BLaER1 treated with 17β-estradiol and CSF1 and Interleukin-3, amounts not matched to agents 10 nM and 100 nM (cell line): ENCODE data around the gene TRIM28.
A peak's percentile ranks its signal among the peaks of the same experiment; 100 is the strongest.

Experiments
- H3K27ac ChIP-seq, 11 experiments: shearing (Covaris generic); formaldehyde crosslinking; 2 replicates each; pipeline ENCODE4 v1.8.1; 2022
- H3K27me3 ChIP-seq, 11 experiments: shearing (Covaris generic); formaldehyde crosslinking; 2 replicates each; pipeline ENCODE4 v1.8.1; 2022
- H3K36me3 ChIP-seq, 11 experiments: shearing (Covaris generic); formaldehyde crosslinking; 2 replicates each; pipeline ENCODE4 v1.8.1; 2022
- H3K4me1 ChIP-seq, 10 experiments: shearing (Covaris generic); formaldehyde crosslinking; 2 replicates each; pipeline ENCODE4 v1.8.1; 2022
- H3K4me2 ChIP-seq, 11 experiments: shearing (Covaris generic); formaldehyde crosslinking; 2 replicates each; pipeline ENCODE4 v1.8.1; 2022
- H3K4me3 ChIP-seq, 10 experiments: shearing (Covaris generic); formaldehyde crosslinking; 2 replicates each; pipeline ENCODE4 v1.8.1; 2022
- H3K9ac ChIP-seq, 11 experiments: shearing (Covaris generic); formaldehyde crosslinking; 2 replicates each; pipeline ENCODE4 v1.8.1; 2022
- H3K9me3 ChIP-seq, 11 experiments: shearing (Covaris generic); formaldehyde crosslinking; replicated peaks in 1 of 11; 2 replicates each; pipeline ENCODE4 v1.8.1; 2022
- H4K20me1 ChIP-seq, 11 experiments: shearing (Covaris generic); formaldehyde crosslinking; 2 replicates each; pipeline ENCODE4 v1.8.1; 2022
- Cebpa-rat ChIP-seq, 11 experiments: shearing (Covaris generic); IDR thresholded peaks; 2 replicates each; pipeline ENCODE4 v1.8.1; 2022

TRIM28 gene

DNA sequence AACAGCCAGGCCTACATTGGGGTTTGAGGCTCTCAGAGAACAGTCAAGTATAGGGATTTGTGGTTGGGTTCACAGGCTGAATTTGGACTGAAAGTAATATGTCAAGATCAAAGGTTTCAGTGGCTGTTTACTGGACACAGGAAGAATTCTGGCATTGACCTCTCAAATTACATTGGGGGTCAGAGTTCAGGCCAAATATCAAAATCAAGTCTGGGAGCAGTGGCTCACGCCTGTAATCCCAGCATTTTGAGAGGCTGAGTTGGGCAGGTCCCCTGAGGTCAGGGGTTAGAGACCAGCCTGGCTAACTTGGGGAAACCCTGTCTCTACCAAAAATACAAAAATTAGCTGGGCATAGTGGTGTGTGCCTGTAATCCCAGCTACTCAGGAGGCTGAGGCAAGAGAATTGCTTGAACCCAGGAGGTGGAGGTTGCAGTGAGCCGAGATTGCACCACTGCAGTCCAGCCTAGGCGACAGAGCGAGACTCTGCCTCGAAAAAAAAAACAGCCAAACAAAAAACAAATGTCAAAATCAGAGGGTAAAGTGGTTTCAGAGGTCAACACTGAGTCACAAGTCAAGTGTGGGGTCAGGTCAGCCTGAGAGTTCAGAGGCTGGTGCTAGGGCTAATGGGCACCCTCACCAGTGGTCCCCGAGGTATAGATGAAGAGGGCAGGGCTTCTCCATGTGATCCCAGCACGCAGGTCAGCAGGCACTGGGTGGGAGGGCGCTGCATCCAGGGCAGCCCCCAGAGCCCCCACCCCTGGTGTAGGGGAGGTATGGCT is 33.6 kb upstream of the TRIM28 start:
- H3K27ac ChIP-seq, result peak overlapping the region in 6 of 11 experiments; percentile 10 to 57 (median 37); a peak in 6 of 22 replicates

DNA sequence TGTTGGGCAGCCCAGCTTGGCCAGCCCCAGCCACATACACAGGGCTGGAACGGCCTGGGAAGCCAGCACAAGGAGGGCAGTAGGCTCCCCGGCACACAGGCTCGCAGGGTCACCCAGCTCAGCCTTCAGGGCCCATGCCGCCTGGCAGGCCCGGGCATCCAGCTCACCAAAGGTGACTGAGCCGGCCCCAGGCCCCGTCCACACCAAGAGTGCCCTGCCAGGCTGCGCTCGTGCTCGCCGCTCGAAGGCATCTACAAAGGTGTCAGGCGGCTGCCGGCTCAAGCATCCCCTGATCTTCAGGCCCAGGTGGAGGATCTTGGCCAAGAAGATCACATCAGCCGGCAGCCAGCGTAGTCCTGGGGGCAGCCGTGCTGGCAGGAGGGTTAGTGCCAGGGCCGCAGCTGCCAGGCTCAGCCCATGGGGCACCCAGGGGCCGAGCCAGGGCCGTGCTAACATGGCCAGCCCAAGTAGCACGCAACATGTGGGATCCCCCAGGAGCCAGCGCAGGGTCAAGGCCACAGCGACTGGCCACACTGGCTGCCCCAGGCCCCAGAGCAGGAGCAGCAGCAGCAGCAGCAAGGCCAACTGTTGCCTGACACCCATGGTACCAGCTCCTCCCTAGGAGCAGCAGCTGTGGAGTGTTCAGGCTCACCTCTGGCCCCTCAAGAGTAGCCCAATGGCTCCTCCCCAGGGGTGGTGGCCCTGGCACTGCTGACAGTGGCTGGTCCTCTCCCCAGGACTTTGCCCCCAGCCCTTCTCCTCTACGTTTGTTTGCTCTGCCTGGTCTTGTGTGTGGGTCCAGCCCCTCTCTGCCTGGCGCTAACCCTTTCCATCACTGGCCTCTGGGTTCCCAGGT is 32.3 kb upstream of the TRIM28 start, which contains the start of gene SLC27A5:
SLC27A5 (minus strand) TSS at position 640 of the 856 bp plus-strand sequence; CDS start at position 603, 37 bp downstream.
- Histone ChIP-seq H3K4me2 (peak within 1 kb of the TSS in 3 of 11 experiments; percentile 4 to 78 (median 7); a peak in 3 of 22 replicates), H3K9ac (peak within 1 kb of the TSS in 4 of 11 experiments; percentile 10 to 71 (median 38); a peak in 5 of 22 replicates), H3K4me1 (peaks cover 29 to 52% (median 46%) of the 10 kb centered on the region in 10 experiments), H3K4me3 (no peak within 1 kb of the TSS), H3K9me3 (peaks cover 22 to 29% (median 23%) of the 10 kb centered on the region in 11 experiments), H3K27me3 (no peaks in the 10 kb centered on the region), H3K36me3 (peaks cover 9 to 32% (median 15%) of the 10 kb centered on the region in 11 experiments), H3K27ac (peak within 1 kb of the TSS in 3 of 11 experiments; percentile 30 to 75 (median 74); a peak in 2 of 22 replicates), H4K20me1 (peaks cover 0 to 27% (median 11%) of the 10 kb centered on the region in 11 experiments; a peak in 13 of 22 replicates)
- no peak for TF ChIP-seq Cebpa-rat (IDR thresholded peaks at IDR 0.05)

More for the DNA sequence above, 33.6 kb upstream of the TRIM28 start:
- Histone ChIP-seq H3K36me3 (peaks cover 0 to 19% (median 2%) of the 10 kb centered on the region in 11 experiments; a peak in 11 of 22 replicates), H3K4me3 (no peak overlapping the region), H4K20me1 (peaks cover 0 to 16% (median under 1%) of the 10 kb centered on the region in 11 experiments; a peak in 12 of 22 replicates), H3K27me3 (no peaks in the 10 kb centered on the region), H3K4me2 (peak overlapping the region in 9 of 11 experiments; percentile 8 to 78 (median 57); a peak in 16 of 22 replicates), H3K9ac (peak overlapping the region in 3 of 11 experiments; percentile 18 to 46 (median 27); a peak in 3 of 22 replicates), H3K9me3 (peaks cover 27 to 43% (median 31%) of the 10 kb centered on the region in 11 experiments), H3K4me1 (peaks cover 17 to 40% (median 35%) of the 10 kb centered on the region in 10 experiments)
- TF ChIP-seq Cebpa-rat (IDR thresholded peaks at IDR 0.05), result peak in 2 of 11 experiments; percentile 17 to 48; a peak in 2 of 22 replicates

DNA sequence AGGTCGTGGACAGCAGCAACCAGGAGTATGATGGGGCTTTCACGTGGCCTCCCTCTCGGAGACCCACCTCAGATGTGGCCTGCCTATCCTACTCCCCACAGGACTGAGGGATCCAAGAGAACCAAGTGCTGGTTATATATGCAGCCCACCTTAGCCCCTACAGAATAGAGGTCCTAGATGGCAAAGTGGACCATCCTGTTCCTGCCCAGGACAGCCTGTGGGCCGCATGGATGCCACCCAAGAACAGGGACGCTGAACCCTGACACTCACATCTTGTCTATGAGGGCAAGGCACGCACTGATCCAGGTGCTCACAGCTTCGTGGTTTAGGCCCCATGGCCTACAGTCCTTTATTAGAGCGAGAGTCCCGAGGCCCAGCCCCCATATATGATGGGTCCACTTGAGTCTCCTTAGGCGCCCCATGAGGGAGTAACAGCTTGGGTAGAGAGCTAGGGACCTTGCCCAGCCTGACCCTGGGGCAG is 30.6 kb upstream of the TRIM28 start:
- no peak for TF ChIP-seq Cebpa-rat (IDR thresholded peaks at IDR 0.05)
- Histone ChIP-seq H3K9ac (peak overlapping the region; percentile 45 to 82 (median 71); a peak in 19 of 22 replicates), H3K9me3 (peaks cover 5 to 13% (median 6%) of the 10 kb centered on the region in 11 experiments), H3K4me1 (peaks cover 43 to 67% (median 58%) of the 10 kb centered on the region in 10 experiments), H3K27ac (peak overlapping the region in 10 of 11 experiments; percentile 23 to 76 (median 68); a peak in 19 of 22 replicates), H3K36me3 (peaks cover 17 to 36% (median 24%) of the 10 kb centered on the region in 11 experiments), H3K4me3 (0 out of 20 replicates have a peak overlapping the region, but pooled peaks of 2 of the 10 experiments have one; percentile 50 to 56), H4K20me1 (peaks cover 3 to 43% (median 23%) of the 10 kb centered on the region in 11 experiments; a peak in 15 of 22 replicates), H3K27me3 (no peaks in the 10 kb centered on the region), H3K4me2 (peak overlapping the region; percentile 84 to 95 (median 89); a peak in 21 of 22 replicates)

DNA sequence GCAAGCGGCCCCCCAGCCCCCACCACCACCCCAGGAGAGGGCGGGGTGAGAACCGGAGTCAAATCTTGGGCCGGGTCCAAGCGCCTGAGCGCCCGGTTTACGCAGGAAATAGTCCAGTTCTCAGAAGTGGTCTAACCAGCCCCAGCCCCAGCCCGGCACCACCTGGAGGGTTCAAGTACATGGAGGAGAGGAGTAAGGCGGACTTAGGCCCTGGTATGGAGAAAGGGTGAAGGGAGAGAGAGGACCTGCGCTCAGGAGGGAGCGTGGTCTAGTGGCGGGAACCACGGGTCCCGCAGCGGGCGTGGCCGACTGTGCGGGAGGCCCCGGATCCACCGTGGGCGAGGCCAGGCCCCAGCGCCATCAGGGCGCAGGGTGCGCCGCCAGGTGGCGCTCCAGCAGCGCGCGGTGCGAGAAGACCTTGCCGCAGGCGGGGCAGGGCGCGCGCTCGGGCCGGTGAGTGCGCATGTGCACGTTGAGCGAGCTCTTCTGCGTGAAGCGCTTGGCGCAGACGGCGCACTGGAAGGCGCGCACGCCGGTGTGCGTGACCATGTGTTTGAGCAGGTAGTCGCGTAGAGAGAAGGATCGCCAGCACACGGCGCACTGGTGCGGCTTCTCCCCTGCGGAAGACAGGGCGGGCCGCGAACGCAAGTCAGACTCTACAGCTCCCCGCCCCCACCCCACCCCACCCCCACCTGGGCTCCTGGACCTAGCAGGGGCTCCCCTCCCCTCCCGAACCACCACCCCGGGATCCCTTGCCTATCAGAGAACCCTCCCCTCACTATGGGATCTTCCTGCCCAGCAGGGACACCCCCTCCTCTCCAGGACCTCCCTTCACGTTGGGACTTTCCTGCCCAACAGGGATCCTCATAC is 29.9 kb upstream of the TRIM28 start:
- Histone ChIP-seq H3K4me3 (peak overlapping the region; percentile 36 to 67 (median 56)), H3K4me2 (peak overlapping the region; percentile 84 to 95 (median 89)), H4K20me1 (peaks cover 8 to 48% (median 24%) of the 10 kb centered on the region in 11 experiments; a peak in 15 of 22 replicates), H3K27me3 (no peaks in the 10 kb centered on the region), H3K36me3 (peaks cover 17 to 33% (median 24%) of the 10 kb centered on the region in 11 experiments), H3K27ac (peak overlapping the region; percentile 23 to 76 (median 69); a peak in 20 of 22 replicates), H3K9ac (peak overlapping the region; percentile 61 to 82 (median 74); a peak in 21 of 22 replicates), H3K9me3 (peaks cover 0 to 6% (median 0%) of the 10 kb centered on the region in 11 experiments; a peak in 5 of 22 replicates), H3K4me1 (peaks cover 48 to 73% (median 63%) of the 10 kb centered on the region in 10 experiments)
- no peak for TF ChIP-seq Cebpa-rat (IDR thresholded peaks at IDR 0.05)

DNA sequence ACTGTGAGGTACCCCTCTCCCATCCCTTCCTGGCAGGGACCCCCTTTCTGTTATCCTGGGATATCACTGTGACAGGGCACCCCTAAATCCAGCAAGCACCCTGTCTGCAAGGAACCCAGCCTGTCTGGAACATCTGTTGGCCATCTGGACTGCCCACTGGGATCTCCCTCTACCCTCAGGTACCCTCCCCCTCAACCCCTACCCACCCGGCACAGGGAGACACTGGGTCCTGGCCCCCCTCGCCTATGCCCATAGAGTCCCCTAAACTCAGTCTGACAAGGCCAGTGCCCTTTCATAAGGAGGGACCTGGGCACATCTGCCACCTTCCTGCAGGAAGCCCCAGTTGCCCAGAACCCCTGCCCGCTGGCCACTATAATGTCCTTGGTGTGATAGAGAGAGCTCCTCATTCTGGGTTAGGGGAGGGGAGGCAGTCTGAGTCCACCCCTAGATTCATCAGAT is 29.3 kb upstream of the TRIM28 start:
- H3K36me3 ChIP-seq, result peaks cover 17 to 33% (median 24%) of the 10 kb centered on the region in 11 experiments
- peak overlapping the region; percentile 36 to 67 (median 56) for H3K4me3 ChIP-seq
- H3K27ac ChIP-seq, result peak overlapping the region in 10 of 11 experiments; percentile 34 to 76 (median 70); a peak in 18 of 22 replicates
- no peaks in the 10 kb centered on the region for H3K27me3 ChIP-seq
- peak overlapping the region; percentile 61 to 82 (median 74); a peak in 21 of 22 replicates for H3K9ac ChIP-seq
- peaks cover 48 to 67% (median 59%) of the 10 kb centered on the region in 10 experiments for H3K4me1 ChIP-seq
- H4K20me1 ChIP-seq, result peaks cover 8 to 48% (median 24%) of the 10 kb centered on the region in 11 experiments; a peak in 15 of 22 replicates
- TF ChIP-seq Cebpa-rat (IDR thresholded peaks at IDR 0.05), result no peak
- no peaks in the 10 kb centered on the region for H3K9me3 ChIP-seq
- H3K4me2 ChIP-seq, result peak overlapping the region; percentile 84 to 95 (median 89)

DNA sequence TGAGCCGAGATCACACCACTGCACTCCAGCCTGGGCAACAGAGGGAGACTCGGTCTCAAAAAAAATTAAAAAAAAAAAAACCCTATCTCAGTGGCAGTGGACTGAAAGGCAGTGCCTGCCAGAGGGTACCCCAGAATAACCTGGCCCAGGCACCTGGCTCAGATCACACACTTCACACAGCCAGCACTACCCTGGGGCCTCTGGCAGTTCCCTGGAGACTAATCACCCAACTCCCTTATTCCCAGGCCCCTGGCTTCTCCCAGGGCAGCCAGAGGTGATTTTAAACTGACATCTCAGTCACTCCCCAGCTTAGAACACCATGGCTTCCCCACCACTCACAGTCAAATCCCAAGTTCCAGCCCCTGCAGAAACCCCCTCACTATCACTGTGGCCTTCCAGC is 28.6 kb upstream of the TRIM28 start:
- Histone ChIP-seq H3K4me3 (0 out of 20 replicates have a peak overlapping the region, but pooled peaks of 2 of the 10 experiments have one; percentile 16 to 56), H3K27ac (peak overlapping the region in 4 of 11 experiments; percentile 32 to 74 (median 48); a peak in 8 of 22 replicates), H3K27me3 (no peaks in the 10 kb centered on the region), H3K9me3 (no peaks in the 10 kb centered on the region), H3K4me2 (peak overlapping the region; percentile 84 to 95 (median 89)), H3K4me1 (peaks cover 48 to 63% (median 55%) of the 10 kb centered on the region in 10 experiments), H4K20me1 (peaks cover 8 to 48% (median 24%) of the 10 kb centered on the region in 11 experiments; a peak in 15 of 22 replicates), H3K36me3 (peaks cover 17 to 33% (median 24%) of the 10 kb centered on the region in 11 experiments), H3K9ac (peak overlapping the region; percentile 15 to 82 (median 62); a peak in 20 of 22 replicates)
- TF ChIP-seq Cebpa-rat (IDR thresholded peaks at IDR 0.05), result no peak
